Stimulated activated CD8-positive, alpha-beta memory T cell treated with anti-CD3 and anti-CD28 coated beads, Interleukin-12 subunit alpha, Interleukin-12 subunit beta, amount 100 ng/mL, for 4 hours (primary cell): Measurements from ENCODE around the gene MCF2L2.

Experiments used
- DNase-seq: peaks from one replicate; pipeline ENCODE4 v3.0.0-alpha.2; 2020; ENCODE audit warnings: low read depth

Gene MCF2L2

DNA sequence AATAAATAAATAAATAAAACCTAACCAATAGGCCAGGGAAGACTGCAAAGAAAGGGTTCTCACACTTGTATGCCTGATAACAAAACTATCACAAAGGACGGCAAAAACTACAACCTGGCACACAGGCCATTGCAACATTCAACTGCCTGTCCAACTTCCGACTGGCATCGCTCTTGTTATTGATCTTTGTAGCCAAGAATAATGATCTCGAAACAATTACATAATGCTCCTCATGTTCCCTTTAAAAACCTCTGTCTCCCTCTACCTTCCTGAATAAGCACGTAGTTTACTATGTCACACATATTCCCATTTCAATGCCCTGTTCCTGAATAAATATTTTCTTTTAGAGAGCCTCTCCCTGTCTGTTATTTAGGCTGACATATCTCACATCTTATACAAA is 101.1 kb downstream of the MCF2L2 start:
- no peak for DNase-seq

DNA sequence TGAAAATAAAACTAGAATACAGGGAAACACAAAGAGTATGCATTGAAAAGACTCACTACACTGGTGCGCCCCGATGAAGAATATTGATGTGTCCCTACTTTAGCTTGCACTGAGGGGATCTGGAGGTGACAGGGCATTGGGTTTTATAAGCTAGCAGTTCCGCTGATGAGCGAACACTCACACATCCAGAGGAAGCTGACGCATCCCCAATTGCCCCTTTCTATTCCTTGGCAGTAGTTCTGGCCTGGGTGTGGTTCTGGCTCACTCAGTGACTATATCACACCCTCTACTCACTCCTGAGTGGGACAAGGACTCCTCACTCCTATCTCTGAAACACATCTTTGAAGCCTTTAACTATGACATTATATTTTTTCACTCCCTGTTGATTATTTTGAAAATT is 104.3 kb downstream of the MCF2L2 start:
- DNase-seq = no peak

DNA sequence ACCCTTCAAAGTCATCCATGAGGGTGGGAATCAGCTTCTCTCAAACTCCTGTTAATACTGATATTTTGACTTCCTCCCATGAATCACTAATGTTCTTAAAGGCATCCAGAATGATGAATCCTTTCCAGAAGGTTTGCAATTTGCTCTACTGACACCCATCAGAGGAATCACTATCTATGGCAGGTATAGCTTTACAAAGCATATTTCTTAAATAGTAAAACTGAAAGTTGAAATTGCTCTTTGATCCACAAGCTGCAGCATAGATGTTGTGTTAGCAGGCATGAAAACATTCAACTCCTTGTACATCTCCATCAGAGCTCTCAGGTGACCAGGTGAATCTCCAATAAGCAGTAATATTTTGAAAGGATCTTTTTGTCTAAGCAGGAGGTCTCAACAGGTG is 109.0 kb downstream of the MCF2L2 start:
- DNase-seq = no peak

DNA sequence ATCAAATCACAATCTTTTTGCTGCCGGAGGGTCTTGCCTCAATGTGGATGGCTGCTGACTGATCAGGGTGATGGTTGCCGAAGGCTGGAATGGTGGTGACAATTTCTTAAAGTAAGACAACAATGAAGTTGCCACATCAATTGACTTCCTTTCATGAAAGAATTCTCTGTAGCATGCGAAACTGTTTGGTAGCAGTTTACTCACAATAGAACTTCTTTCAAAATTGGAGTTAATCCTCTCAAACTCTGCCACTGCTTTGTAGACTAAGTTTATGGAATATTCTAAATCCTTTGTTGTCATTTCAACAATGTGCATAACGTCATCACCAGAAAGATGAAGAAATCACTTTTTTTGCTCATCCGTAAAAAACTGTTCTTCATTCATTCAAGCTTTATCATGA is 109.5 kb downstream of the MCF2L2 start:
- DNase-seq = no peak

DNA sequence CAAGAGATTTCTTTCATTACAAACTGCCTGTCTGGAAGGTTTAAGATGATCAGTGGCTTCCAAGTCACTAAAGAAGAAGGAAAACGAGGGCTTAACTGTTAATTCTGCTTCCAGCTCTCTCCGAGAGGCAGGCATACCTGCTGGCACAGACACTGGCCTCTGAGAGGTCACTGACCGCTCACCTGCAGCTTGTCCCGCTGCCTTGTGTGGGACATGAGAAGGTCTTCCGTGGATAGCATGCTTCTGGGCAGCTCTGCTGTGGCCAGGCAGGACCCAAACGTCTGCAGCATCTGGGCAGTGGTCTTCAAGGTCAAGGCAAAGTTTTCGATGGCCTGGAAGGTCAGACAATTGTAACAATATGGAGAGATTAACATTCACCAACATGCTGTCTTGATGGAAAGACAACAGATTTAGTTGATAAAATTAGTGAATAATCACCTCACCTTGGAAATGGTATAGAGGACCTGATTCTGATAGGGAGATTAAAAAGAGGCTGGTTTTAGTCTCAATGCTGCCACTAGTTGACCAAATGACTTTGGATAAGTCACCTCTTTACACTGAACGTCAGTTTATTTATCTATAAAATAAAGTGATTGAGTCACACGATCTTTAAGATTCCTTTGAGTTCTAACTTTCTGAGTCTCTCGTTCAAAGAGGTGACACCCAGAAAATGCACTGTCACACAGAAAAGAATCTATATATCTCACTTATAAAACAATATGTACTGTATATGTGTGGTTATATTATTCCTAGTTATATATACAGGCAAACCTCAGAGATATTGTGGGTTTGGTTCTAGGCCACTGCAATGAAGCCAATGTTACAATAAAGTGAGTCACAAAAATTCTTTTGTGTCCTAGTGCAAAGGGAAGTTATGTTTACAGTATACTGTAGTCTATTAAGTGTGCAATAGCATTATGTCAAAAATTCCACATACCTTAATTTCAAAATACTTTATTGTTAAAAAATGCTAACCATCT is 110.2 kb downstream of the MCF2L2 start:
- no peak for DNase-seq

DNA sequence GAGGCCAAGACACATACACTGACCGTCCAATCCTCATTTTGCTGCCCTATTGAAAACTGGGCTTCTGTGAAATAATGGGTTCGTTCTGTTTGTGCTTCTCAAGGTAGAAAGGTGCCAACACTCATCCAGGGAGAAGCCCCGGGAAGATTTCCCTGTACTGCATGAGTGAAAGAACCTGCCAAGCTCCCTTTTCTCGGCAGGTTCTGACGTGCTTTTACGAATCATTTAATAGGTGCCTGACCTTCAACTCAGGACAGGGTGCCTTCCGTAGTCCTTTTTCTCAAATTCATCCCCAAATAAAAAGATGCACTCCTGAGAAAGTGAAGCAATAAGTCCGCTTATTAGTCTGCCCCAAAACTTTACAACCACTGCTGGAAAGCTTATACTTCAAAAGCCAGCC is 111.1 kb downstream of the MCF2L2 start:
- DNase-seq = no peak

DNA sequence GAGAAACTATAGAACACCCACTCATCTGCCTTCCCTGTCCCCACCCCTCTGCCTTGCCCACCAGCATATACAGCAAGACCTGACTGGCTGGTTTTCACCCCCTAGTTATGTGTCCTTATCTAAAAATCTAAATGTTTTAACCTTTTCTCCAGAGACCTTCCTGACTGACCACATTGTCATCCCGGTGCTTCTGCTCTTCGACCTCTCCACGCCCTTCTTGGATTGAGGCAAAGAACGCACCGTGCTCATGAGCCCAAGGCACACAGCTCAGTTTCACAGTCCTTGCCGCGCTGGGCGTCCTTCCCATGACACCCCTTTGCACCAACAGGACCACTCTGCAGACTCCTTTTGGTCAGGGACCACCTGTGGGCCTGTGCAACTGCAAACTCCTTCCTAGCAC is 112.7 kb downstream of the MCF2L2 start:
- no peak for DNase-seq

DNA sequence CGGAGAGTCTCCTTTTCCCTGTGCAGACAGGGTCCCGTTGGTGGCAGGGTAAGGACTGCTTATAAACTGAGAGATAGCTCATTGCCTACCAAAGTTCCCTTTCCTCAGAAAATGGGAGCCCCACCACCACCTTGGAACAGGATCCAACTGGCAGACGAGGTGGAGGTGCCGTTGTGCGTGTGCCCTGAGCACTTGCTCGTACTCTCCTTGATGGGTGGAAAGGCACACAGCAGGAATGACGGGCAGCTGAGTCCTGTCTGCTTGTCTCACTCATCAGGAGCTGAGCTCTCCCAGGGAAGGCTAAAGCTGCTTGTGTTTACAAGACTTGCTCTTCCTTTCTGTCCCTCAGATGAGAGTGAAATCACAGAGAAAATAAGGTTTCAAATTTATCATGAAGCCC is 114.7 kb downstream of the MCF2L2 start:
- DNase-seq = no peak

DNA sequence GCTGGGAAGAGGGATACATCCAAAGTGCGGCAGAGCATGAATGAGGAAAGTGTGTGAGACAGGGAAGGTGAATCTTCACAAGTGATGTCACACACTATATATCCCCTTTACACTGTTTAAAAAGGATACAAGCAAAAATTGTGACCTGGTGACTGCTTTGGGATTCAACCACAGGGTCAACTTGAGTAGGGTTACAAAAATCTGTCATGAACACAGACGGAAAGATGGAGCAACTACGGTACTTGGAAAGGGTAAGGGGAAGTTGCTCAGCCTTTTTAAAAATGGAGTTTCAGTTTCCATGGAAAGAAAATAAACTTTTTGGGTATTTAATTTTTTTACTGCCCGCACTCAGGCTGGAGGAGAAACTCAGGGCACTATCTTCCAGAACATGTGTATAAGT is 115.1 kb downstream of the MCF2L2 start:
- no peak for DNase-seq

DNA sequence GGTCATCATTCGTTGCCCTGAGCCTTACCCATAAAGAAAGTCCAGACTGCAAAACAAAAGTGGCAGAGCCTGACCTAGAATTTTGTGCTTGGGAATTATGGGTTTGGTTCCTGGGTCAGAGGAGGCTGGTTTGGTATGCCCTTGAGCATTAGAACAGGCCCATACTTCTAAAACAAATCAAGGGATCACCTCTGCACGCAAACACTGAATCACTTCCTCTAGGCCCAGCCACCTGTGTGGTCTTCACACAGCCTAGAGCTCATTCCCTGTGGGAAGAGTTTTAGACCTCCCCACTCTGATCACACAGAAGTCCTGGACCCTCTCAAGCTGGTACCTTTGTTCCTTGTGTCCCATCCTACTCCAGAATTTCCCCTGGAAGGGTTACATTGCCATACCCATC is 116.0 kb downstream of the MCF2L2 start:
- no peak for DNase-seq

DNA sequence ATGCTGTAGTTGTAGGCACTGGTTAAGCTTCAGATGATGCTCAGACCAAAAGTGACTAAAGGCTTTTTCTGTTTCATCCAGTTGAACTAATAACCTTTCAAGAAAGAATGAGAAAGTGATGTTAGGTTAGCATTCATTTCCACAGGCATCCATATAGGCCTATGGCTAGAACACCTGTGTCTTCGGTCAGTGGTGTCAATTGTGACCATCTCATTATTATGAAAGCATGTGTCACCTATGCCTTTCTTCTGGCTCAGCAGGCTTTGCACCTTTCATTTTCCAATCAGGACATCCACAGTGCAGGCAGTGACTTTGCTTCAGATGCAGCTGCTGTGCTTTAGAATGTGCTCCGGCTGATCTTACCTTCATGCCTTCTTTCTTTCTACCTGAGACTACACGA is 117.5 kb downstream of the MCF2L2 start:
- no peak for DNase-seq

DNA sequence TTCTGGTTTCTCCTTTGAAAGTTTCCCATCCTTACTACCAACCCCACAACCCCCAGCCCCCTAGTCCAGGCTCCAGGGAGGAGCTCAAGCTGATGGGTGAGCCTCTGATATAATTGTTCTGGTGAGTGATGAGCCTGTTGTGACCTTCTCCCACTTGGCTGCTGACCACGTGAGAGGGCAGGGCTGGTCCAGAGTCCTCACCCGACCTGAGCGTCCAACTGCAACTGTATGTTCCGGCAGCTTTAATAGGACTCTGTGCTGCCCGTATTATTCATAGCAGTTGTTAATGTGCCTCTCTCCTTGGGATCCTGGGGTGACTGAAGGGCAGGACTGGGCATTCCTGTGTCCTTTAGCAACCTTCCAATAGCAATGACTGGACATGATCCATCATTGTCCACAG is 119.1 kb downstream of the MCF2L2 start:
- no peak for DNase-seq

DNA sequence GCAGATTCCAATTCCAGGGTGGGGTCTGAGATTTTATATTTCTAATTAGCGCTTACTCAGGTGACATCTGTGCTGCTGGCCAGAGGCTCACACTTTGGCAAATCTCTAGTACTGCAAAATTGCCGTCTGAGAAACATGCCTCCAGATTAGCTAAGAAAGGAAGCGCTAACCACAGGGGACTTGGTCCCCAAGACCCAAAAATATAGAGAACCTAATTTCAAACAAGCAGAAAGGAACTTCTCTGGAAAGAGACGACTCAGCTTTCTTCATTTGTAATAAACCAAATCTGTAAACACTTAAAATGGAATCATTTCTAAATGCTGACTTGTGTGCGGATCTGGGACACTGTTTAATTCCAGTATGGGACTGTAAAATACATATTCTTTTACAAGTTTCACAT is 119.7 kb downstream of the MCF2L2 start:
- DNase-seq = no peak

DNA sequence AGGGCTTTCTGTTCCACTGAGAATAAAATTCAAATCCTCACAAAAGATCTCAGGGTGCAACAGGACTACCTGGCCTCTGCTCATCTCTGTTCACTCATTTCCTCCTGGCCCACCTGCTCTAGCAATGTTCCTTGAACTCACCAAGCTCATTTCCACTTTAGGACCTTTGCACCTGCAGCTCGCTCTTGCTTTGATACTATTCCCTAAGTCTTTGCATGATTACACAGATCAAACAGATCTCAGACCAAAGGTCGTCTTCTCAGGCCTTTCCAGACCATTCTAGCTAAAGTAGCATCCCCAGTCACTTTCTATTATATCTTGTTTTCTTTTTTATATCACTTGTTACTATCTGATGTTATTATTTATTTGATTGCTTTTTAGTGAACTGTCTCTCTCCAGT is 120.7 kb downstream of the MCF2L2 start:
- no peak for DNase-seq

DNA sequence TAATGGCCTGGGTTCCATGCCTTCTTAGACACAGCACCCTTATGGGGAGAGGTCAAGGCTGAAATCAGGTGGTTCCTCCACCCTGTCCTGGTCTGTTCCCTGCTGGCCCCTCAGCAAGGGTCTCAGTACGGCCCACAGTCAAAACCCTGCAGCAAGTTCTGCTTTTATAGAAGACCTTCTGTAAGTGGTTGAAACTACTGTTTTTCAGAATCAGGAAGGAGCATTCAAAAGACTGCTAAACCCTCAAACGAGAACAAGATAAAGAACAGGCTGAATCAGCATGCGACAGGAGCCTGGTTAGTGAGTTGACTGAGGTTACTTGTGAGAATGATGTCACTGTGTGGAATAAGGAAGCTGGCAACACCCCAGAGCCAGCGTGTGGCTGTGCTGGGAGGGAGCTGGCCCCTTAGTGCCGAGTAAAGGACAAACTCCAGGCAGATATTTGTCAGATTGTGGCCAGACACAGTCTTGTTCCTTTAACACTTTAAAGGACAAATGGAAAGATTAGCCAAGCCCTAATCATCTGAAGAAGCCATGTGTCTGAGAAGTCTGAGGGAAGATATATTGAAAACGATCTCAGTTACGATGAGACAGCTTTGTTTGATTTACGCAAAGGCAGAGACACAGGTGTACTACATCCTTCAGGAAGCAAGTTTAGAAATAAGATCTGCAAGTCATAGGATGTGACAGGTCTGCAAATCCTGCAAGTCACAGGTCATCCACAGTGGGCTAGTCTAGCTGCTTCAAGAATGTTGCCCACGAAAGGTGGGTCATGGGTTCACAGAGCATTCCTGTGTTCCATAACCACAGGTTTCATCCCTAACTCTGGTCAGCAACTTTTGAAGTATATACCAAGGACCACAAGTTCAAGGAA is 121.4 kb downstream of the MCF2L2 start:
- peak; percentile 15 for DNase-seq

DNA sequence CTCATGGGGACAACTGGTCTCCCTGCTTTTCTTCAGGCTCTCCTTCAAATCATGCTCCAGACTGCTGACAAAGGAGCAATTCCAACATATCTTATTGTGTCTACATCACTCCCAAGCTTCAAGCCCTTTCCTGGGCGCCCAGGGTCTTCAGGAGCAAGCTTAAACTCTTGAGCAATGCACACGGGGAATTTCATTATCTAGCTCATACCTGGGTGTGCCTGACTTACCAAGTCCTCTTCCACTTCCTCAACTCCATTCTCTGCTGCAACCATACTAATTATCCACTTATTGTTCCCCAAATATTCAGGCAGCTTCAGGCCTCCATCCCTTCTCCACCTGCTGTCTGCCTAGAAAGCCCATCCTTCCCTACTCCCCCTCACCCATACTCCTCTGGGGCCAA is 124.7 kb downstream of the MCF2L2 start:
- no peak for DNase-seq

DNA sequence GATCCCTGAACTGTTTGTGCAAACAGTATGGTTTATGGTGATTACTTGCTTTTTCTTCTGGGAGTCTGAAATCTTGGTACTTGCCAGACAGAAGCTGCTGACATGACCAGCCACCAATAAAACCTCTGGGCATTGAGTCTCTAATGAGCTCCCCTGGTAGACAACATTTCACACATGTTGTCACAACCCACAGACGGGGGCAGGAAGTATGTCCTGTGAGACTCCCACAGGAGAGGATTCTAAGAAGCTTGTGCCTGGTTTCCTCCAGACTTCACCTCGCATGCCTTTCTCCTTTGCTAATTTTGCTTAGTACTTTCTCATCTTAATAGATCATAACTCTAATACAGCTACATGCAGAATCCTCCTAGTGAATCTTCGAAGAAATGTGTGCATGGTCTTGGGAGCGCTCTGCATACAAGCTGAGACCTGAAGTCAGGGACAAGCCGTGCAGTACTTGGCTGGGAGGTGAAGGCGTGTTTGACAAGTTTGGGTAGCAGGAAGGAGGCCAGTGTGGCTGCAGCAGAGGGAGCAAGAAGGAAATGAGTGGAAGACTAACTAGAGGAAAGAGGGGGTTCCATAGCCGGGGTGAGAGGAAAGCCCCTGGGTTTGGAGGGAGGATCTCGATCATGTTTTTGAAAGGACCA is 126.4 kb downstream of the MCF2L2 start:
- no peak for DNase-seq

DNA sequence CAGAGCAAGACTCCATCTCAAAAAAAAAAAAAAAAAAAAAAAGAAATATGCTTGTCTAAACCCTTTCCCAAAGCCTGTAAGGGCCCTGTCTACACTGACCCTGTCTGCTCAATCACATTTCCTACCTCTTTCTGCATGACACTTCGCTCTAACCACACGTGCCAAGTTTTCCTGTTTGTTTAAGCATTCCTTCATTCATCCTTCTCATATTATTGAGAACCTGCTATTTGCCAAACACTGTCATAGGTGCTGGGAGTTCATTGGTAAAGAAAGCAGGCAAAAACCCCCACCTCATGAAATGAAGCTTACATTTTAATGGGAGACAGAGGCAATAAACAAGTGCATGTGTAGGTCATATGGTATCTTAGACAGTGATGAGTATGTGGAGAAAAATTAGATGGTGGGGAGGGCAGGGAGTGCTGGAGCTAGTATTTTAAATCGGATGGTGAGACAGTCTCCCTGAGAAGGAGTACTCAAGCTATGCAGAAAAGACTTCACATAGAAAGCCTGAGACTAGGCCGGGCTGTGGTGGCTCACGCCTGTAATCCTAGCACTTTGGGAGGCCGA is 127.3 kb downstream of the MCF2L2 start:
- DNase-seq = no peak

DNA sequence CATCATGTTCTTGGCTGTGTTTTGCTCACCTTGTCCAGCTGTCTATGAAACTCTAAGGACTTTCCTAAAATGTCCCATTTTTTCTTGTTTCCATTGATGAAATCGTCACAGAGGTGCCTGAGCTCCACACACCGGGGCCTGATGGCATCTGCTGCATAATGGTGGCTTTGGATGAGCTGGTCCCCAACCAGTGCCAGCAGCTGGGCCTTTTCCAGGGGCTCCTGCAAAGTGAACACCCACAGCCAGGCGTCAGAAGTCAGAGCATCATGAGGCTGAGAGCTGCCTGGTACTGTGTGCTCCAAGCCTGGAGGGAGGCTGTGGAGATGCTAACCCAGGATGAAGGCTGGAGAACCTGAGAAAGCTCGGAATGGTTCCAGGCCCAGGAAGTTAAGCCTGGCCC is 128.4 kb downstream of the MCF2L2 start:
- no peak for DNase-seq

DNA sequence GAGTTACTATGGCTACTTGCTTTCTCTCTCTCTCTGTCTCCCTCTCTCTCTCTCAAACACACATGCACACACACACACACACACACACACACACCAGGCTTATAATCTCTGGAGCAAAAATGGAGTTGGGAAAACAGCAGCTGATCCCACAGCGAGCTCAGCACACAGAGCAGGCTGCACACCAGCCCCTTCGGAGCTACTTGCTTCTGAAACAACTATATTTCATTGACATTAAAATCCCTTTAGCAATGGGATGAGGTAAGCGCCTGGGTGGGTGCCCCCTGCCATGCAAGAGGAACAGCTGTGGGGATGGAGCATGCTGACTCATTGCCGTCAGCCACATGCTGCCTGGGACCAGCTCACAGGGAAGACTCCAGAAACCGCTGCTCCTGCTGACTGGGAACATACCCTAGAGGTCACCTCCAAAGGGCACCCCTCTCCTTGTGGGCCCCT is 129.7 kb downstream of the MCF2L2 start:
- no peak for DNase-seq

DNA sequence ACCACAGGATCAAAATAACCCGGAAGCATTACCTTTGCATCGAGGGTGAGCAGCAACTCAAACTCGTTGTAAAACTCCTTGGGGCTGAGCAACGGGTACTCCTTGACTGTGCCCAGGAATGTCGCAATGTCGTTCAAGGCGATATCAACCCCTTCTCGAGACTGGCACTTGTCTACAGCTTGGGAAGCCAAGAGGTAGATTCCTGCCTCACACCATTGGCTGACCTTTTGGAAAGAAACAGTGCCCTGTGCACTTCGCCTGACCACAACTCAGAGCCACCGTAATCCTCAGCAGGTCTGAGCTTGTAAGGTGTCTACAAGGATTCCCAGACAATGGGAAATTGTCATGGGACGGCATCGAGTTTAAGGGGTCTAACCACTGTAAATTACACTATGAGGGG is 131.5 kb downstream of the MCF2L2 start:
- DNase-seq = no peak

DNA sequence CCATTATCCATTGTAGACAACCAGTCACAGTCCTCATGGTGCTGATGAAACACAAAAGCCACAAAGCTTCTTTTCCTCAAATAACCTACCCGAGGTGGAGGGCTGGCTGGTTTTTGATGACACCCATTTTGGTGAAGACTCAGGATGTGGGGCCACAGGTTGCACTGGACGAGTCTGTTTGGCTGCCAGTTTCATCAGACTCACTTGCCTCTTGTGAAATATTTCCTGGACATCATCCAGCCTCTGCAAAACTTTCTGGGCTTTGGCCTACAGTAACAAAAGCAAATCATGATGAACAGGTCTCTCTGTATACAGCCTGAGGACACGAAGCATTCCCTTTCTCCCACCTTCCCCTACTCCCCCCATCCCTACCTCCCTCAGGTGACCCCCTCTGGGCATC is 133.2 kb downstream of the MCF2L2 start:
- DNase-seq = no peak
